LNCAP (cell line): Measurements from ENCODE around the gene EML1.
A peak's percentile ranks its signal among the peaks of the same experiment; 100 is the strongest.

Experiments
- TF ChIP-seq, protein P1 (sequence below): fragments of 450-650 bp; IDR thresholded peaks from 2 replicates; pipeline ENCODE4 v1.5.1; 2017; ENCODE audit warnings: mild to moderate bottlenecking

EML1 gene

DNA sequence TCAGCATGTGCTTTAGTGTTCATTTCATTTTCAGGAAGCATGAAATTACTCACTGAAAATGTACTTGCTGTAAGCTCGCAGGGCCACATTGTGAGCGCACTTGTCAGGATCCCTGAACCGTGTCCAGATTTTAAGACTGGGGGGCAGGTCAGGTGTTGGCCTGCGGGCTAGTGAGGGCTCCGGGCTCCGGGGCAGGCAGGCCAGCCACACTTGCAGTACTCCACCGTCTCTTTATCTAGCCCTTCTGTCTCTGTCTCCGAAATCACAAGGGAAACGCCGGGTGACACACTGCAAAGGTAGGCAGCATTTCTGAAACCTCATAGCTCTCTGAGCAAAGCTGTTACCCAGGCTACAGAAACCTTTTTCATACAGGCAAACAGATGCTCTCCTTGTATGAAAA lies 98.7 kb downstream of the EML1 start:
- TF ChIP-seq, protein P1, sequence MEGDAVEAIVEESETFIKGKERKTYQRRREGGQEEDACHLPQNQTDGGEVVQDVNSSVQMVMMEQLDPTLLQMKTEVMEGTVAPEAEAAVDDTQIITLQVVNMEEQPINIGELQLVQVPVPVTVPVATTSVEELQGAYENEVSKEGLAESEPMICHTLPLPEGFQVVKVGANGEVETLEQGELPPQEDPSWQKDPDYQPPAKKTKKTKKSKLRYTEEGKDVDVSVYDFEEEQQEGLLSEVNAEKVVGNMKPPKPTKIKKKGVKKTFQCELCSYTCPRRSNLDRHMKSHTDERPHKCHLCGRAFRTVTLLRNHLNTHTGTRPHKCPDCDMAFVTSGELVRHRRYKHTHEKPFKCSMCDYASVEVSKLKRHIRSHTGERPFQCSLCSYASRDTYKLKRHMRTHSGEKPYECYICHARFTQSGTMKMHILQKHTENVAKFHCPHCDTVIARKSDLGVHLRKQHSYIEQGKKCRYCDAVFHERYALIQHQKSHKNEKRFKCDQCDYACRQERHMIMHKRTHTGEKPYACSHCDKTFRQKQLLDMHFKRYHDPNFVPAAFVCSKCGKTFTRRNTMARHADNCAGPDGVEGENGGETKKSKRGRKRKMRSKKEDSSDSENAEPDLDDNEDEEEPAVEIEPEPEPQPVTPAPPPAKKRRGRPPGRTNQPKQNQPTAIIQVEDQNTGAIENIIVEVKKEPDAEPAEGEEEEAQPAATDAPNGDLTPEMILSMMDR = no peak

DNA sequence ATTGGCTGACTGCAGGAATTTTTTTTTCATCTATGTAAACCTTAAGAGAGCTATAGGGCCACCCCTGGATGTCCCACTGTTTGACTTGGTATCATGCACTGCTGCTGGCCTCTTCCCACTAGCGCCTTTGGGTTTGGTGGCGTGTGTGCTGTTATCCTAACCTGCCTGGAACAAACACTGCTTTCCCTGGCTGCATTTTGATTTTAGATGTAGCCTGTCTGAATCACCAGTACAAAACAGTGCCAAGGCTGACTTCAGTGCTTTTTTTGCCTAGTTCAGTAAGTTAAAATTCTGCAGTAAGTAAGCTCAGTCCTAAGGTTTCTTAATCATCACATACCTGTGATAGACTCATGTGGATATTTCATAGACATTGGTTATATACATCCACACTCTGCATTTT lies 99.2 kb downstream of the EML1 start:
- TF ChIP-seq, protein P1 = no peak

DNA sequence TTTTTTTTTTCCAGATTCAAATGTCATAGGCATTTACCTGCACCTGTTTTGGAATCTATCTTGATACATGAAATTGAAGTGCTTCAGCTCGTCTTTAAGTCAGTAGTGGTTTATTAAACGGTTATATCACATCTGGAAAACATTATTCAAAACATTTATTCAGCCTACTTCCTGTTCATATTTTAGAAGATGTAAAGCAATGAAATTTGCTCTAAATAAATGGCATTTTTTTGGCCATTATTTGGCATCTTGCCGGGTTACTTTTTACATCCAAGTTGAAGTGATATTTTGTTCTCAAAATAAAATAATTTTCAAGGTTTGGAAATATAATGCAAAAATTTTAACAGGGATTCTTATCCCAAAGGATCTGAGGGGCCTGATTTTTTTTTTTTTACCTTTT lies 103.1 kb downstream of the EML1 start:
- TF ChIP-seq, protein P1 = no peak

DNA sequence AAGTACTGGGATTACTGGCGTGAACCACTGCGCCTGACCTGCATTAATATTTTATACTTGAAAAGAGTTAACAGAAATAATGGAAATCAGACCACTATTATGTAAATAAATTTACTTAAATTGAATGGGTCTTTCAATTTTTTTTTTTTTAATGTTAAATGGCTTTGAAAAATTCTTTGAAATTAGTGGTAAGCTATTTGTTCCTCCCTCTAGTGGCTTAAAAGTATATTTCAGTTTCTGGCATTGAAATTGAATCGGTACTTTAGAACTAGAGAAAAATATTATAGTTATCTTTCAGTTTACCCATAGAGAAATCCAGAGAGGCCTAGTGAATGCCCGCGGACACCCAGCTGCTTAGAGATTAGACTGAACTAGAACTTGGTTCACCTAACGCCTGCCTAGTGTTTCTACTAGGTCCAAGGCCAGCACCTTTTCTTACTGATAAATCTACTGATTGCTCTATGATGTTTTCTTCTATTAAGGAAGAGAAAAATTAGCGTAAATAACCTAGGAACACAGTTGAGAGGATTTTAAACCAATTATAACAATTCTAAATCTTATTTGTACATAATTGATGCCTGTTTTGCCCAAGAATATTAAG lies 106.5 kb downstream of the EML1 start:
- TF ChIP-seq, protein P1 = peak; percentile 64

DNA sequence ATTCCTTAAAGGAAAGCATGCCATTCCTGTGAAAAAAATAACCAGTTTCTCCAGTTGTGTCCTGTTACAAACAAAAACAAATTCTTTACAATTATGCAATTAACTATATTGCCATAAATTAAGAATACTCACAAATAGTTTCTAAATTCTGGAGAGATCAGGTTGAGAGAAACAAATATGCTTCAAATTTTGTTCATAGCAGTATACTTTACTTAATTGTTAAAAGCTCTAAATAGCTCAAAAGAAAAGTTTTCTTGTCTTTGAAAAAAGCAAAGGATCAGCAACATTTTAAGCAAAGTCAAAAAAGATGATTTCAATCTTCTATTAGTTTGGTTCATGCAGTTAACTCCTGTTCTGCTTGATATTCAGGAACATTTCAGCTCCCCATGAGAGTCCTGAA lies 109.7 kb downstream of the EML1 start:
- TF ChIP-seq, protein P1 = no peak

DNA sequence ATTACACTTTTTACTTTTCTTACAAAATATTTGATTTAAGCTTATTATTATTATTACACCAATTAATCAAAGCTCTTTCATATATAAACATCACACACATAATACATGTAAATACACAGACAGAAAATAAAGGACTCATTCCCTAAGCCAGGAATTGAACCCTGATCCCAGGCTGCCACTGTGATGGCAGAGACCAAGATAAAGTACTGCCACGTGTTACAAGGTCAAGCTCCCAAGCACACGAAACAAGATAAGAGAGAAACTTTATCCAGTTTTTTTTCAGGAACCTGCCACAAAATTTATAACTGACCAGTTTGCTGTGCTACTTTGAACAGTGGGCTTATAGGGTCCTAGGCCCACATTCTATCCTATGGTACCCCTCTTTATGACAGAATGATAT lies 111.3 kb downstream of the EML1 start:
- TF ChIP-seq, protein P1 = no peak

DNA sequence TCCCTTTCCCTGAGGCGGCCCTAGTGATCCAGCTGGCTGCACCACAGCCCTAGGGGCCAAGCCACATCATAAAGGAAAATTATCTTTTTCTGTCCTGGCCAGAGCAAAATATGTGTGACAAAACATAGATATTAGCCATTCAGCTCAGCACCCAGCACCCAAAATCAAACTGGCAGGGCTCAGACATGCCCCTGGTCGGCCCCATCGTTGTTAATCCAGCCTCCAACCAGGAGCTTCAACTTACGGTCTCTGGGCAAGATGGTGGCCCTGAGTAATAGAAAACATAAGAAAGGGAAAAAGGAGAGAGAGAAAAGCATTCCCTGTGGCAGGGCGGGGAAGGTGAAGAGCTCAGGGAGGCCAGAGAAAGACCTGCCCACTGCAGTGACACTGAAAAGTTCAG lies 111.9 kb downstream of the EML1 start:
- TF ChIP-seq, protein P1 = no peak
